HEK293 (cell line): ENCODE results near the gene SMKR1.

Experiments used
- CTCF ChIA-PET: fragments of 350-600 bp; formaldehyde crosslinking; extraction: SDS; loops from one replicate; lab custom pipeline; 2021; ENCODE audit warnings: antibody characterized with exemption; lab: Yijun Ruan, JAX
- POLR2A ChIA-PET: fragments of 300-600 bp; formaldehyde crosslinking; extraction: SDS; loops from one replicate; lab custom pipeline; 2020; ENCODE audit warnings: antibody characterized with exemption, inconsistent platforms; lab: Yijun Ruan, JAX
- H3K27ac ChIP-seq: fragments of 200-500 bp; sonication (Bioruptor generic); 2 replicates; pipeline ENCODE4 v1.5.1; 2014; ENCODE audit warnings: low read depth, low read length, control low read depth, inconsistent platforms; ENCODE audit errors: extremely low read depth
- H3K36me3 ChIP-seq, 2 experiments: fragments of 200-500 bp in 1 of 2; sonication (Bioruptor generic) in 1 of 2; 1 replicate in 1 of 2; 2 replicates in 1 of 2; pipeline ENCODE4 v1.5.1; 2014 to 2017; ENCODE audit warnings: inconsistent platforms in 2 of 2, low read length in 2 of 2; ENCODE audit not compliant: control insufficient read depth in 2 of 2, insufficient read depth in 1 of 2
- H3K4me1 ChIP-seq: fragments of 200-500 bp; sonication (Bioruptor generic); 2 replicates; pipeline ENCODE4 v1.5.1; 2014; ENCODE audit warnings: mild to moderate bottlenecking, low read length, inconsistent platforms; ENCODE audit not compliant: control insufficient read depth, insufficient read depth
- H3K4me3 ChIP-seq: 2 replicates; pipeline ENCODE4 v1.5.1; 2011; ENCODE audit warnings: low read depth, mild to moderate bottlenecking, control low read depth, low read length, moderate library complexity
- H3K9me3 ChIP-seq: fragments of 200-500 bp; sonication (Bioruptor generic); 2 replicates; pipeline ENCODE4 v1.5.1; 2014; ENCODE audit warnings: low read depth, low read length, inconsistent platforms; ENCODE audit not compliant: control insufficient read depth, insufficient read depth
- BCL6B ChIP-seq: fragments of 450-650 bp; formaldehyde crosslinking; IDR thresholded peaks from 2 replicates; pipeline ENCODE4 v1.5.1; 2017; ENCODE audit warnings: missing biosample characterization, missing genetic modification characterization
- OVOL3 ChIP-seq: fragments of 450-650 bp; formaldehyde crosslinking; IDR thresholded peaks from 2 replicates; pipeline ENCODE4 v1.5.1; 2016; ENCODE audit warnings: missing biosample characterization, missing genetic modification characterization
- SALL2 ChIP-seq: fragments of 450-650 bp; formaldehyde crosslinking; IDR thresholded peaks from 2 replicates; pipeline ENCODE4 v1.5.0; 2017; ENCODE audit warnings: missing biosample characterization, mild to moderate bottlenecking, missing genetic modification characterization, borderline replicate concordance
- SCRT1 ChIP-seq: fragments of 450-650 bp; formaldehyde crosslinking; IDR thresholded peaks from 2 replicates; pipeline ENCODE4 v1.5.1; 2016; ENCODE audit warnings: missing biosample characterization, missing genetic modification characterization, borderline replicate concordance
- ZBTB1 ChIP-seq: fragments of 450-650 bp; formaldehyde crosslinking; IDR thresholded peaks from 2 replicates; pipeline ENCODE4 v1.5.1; 2016; ENCODE audit warnings: missing biosample characterization, missing genetic modification characterization
- ZNF184 ChIP-seq: fragments of 450-650 bp; IDR thresholded peaks from 2 replicates; pipeline ENCODE4 v1.5.1; 2018; ENCODE audit warnings: missing biosample characterization, mild to moderate bottlenecking, missing genetic modification characterization
- ZNF211 ChIP-seq: fragments of 450-650 bp; formaldehyde crosslinking; IDR thresholded peaks from 2 replicates; pipeline ENCODE4 v1.5.1; 2016; ENCODE audit warnings: low read depth, missing biosample characterization, missing genetic modification characterization
- ZNF266 ChIP-seq: fragments of 450-650 bp; formaldehyde crosslinking; IDR thresholded peaks from 2 replicates; pipeline ENCODE4 v1.5.1; 2016; ENCODE audit warnings: missing biosample characterization, missing genetic modification characterization, low read depth
- ZNF391 ChIP-seq: fragments of 450-650 bp; formaldehyde crosslinking; IDR thresholded peaks from 2 replicates; pipeline ENCODE4 v1.5.1; 2016; ENCODE audit warnings: low read depth, missing biosample characterization, missing genetic modification characterization, borderline replicate concordance
- ZNF548 ChIP-seq: fragments of 450-650 bp; formaldehyde crosslinking; IDR thresholded peaks from 2 replicates; pipeline ENCODE4 v1.5.1; 2016; ENCODE audit warnings: missing biosample characterization, missing genetic modification characterization
- ZNF600 ChIP-seq: fragments of 450-650 bp; formaldehyde crosslinking; IDR thresholded peaks from 2 replicates; pipeline ENCODE4 v1.5.1; 2016; ENCODE audit warnings: missing biosample characterization, missing genetic modification characterization
- ZNF624 ChIP-seq: fragments of 450-650 bp; formaldehyde crosslinking; IDR thresholded peaks from 2 replicates; pipeline ENCODE4 v1.5.1; 2017; ENCODE audit warnings: missing biosample characterization, missing genetic modification characterization
- ZNF843 ChIP-seq: fragments of 450-650 bp; formaldehyde crosslinking; IDR thresholded peaks from 2 replicates; pipeline ENCODE4 v1.5.1; 2016; ENCODE audit warnings: missing biosample characterization, missing genetic modification characterization
- ZSCAN23 ChIP-seq: fragments of 450-650 bp; formaldehyde crosslinking; IDR thresholded peaks from 2 replicates; pipeline ENCODE4 v1.5.1; 2016; ENCODE audit warnings: missing biosample characterization, missing genetic modification characterization
- TF ChIP-seq, protein P1 (sequence below): fragments of 450-650 bp; formaldehyde crosslinking; IDR thresholded peaks from 2 replicates; pipeline ENCODE4 v1.5.1; 2016; ENCODE audit warnings: missing biosample characterization, missing genetic modification characterization, low read depth
- TF ChIP-seq, protein P2 (sequence below): fragments of 450-650 bp; formaldehyde crosslinking; IDR thresholded peaks from 2 replicates; pipeline ENCODE4 v1.5.1; 2016; ENCODE audit warnings: missing biosample characterization, missing genetic modification characterization
- TF ChIP-seq, protein P3 (sequence below): fragments of 450-650 bp; formaldehyde crosslinking; IDR thresholded peaks from 2 replicates; pipeline ENCODE4 v1.5.1; 2016; ENCODE audit warnings: missing biosample characterization, missing genetic modification characterization
- TF ChIP-seq, protein P4 (sequence below): fragments of 450-650 bp; formaldehyde crosslinking; IDR thresholded peaks from 2 replicates; pipeline ENCODE4 v1.5.1; 2016; ENCODE audit warnings: missing biosample characterization, missing genetic modification characterization
- TF ChIP-seq, protein P5 (sequence below): fragments of 450-650 bp; formaldehyde crosslinking; IDR thresholded peaks from 2 replicates; pipeline ENCODE4 v1.5.1; 2016; ENCODE audit warnings: missing biosample characterization, missing genetic modification characterization
- TF ChIP-seq, protein P6 (sequence below): fragments of 450-650 bp; formaldehyde crosslinking; IDR thresholded peaks from 2 replicates; pipeline ENCODE4 v1.5.1; 2016; ENCODE audit warnings: missing biosample characterization, missing genetic modification characterization
- TF ChIP-seq, protein P7 (sequence below): fragments of 450-650 bp; formaldehyde crosslinking; IDR thresholded peaks from 2 replicates; pipeline ENCODE4 v1.5.1; 2016; ENCODE audit warnings: missing biosample characterization, missing genetic modification characterization

SMKR1 gene

DNA sequence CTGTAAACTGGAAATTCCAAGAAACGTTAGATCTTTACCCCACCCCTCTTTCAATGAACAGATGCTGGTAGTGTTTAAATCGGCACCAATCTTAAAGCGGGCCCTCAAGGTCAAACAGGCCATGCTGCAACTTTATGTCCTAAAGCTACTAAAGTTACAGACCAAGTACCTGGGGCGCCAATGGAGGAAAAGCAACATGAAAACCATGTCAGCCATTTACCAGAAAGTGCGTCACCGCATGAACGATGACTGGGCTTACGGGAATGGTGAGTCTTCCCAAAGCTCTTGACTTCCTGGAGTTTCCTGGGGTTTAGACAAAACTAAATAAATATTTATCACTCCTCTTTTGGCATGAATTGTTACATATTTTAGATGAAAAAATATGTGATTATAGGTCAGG, 19.6 kb upstream of the SMKR1 start:
- no peak overlapping the region for H3K27ac ChIP-seq
- H3K36me3 ChIP-seq, result peaks cover 8 to 10% of the 10 kb centered on the region in 2 experiments; a peak in 2 of 3 replicates
- no peaks in the 10 kb centered on the region for H3K9me3 ChIP-seq
- CTCF ChIA-PET, result interaction anchor here (0.8 kb wide), 2 partner anchors 115 to 140 kb away, joined by 4 to 5 read pairs; no protein-coding TSS in a partner anchor
- H3K4me3 ChIP-seq, result no peak overlapping the region
- TF ChIP-seq, protein P1, sequence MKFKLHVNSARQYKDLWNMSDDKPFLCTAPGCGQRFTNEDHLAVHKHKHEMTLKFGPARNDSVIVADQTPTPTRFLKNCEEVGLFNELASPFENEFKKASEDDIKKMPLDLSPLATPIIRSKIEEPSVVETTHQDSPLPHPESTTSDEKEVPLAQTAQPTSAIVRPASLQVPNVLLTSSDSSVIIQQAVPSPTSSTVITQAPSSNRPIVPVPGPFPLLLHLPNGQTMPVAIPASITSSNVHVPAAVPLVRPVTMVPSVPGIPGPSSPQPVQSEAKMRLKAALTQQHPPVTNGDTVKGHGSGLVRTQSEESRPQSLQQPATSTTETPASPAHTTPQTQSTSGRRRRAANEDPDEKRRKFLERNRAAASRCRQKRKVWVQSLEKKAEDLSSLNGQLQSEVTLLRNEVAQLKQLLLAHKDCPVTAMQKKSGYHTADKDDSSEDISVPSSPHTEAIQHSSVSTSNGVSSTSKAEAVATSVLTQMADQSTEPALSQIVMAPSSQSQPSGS (tag by site-specific recombination), result no peak
- TF ChIP-seq ZNF624 (tag by site-specific recombination) (no peak), ZNF391 (tag by site-specific recombination) (no peak), ZNF843 (tag by site-specific recombination) (no peak), OVOL3 (tag by site-specific recombination) (no peak), ZNF266 (tag by site-specific recombination) (no peak), ZNF548 (tag by site-specific recombination) (no peak), ZNF211 (tag by site-specific recombination) (no peak), ZSCAN23 (tag by site-specific recombination) (no peak), ZNF600 (tag by site-specific recombination) (no peak)
- TF ChIP-seq, protein P2, sequence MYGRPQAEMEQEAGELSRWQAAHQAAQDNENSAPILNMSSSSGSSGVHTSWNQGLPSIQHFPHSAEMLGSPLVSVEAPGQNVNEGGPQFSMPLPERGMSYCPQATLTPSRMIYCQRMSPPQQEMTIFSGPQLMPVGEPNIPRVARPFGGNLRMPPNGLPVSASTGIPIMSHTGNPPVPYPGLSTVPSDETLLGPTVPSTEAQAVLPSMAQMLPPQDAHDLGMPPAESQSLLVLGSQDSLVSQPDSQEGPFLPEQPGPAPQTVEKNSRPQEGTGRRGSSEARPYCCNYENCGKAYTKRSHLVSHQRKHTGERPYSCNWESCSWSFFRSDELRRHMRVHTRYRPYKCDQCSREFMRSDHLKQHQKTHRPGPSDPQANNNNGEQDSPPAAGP, result no peak
- TF ChIP-seq, protein P3, sequence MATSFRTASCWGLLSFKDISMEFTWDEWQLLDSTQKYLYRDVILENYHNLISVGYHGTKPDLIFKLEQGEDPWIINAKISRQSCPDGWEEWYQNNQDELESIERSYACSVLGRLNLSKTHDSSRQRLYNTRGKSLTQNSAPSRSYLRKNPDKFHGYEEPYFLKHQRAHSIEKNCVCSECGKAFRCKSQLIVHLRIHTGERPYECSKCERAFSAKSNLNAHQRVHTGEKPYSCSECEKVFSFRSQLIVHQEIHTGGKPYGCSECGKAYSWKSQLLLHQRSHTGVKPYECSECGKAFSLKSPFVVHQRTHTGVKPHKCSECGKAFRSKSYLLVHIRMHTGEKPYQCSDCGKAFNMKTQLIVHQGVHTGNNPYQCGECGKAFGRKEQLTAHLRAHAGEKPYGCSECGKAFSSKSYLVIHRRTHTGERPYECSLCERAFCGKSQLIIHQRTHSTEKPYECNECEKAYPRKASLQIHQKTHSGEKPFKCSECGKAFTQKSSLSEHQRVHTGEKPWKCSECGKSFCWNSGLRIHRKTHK (tag by site-specific recombination), result no peak
- TF ChIP-seq, protein P4, sequence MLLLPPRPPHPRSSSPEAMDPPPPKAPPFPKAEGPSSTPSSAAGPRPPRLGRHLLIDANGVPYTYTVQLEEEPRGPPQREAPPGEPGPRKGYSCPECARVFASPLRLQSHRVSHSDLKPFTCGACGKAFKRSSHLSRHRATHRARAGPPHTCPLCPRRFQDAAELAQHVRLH, result no peak
- H3K4me1 ChIP-seq, result no peaks in the 10 kb centered on the region
- POLR2A ChIA-PET, result no interaction called here

- H3K27ac ChIP-seq, result no peak overlapping the region
- CTCF ChIA-PET, result interaction anchor here (0.6 kb wide), 2 partner anchors 81 to 399 kb away, joined by 3 to 4 read pairs; no protein-coding TSS in a partner anchor
- peaks cover 0 to 4% of the 10 kb centered on the region in 2 experiments; a peak in 1 of 3 replicates for H3K36me3 ChIP-seq
- no peak overlapping the region for H3K4me3 ChIP-seq
- POLR2A ChIA-PET, result no interaction called here
- no peaks in the 10 kb centered on the region for H3K4me1 ChIP-seq
- H3K9me3 ChIP-seq, result no peaks in the 10 kb centered on the region
- TF ChIP-seq, protein P5, sequence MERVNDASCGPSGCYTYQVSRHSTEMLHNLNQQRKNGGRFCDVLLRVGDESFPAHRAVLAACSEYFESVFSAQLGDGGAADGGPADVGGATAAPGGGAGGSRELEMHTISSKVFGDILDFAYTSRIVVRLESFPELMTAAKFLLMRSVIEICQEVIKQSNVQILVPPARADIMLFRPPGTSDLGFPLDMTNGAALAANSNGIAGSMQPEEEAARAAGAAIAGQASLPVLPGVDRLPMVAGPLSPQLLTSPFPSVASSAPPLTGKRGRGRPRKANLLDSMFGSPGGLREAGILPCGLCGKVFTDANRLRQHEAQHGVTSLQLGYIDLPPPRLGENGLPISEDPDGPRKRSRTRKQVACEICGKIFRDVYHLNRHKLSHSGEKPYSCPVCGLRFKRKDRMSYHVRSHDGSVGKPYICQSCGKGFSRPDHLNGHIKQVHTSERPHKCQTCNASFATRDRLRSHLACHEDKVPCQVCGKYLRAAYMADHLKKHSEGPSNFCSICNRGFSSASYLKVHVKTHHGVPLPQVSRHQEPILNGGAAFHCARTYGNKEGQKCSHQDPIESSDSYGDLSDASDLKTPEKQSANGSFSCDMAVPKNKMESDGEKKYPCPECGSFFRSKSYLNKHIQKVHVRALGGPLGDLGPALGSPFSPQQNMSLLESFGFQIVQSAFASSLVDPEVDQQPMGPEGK, result no peak
- TF ChIP-seq, protein P6, sequence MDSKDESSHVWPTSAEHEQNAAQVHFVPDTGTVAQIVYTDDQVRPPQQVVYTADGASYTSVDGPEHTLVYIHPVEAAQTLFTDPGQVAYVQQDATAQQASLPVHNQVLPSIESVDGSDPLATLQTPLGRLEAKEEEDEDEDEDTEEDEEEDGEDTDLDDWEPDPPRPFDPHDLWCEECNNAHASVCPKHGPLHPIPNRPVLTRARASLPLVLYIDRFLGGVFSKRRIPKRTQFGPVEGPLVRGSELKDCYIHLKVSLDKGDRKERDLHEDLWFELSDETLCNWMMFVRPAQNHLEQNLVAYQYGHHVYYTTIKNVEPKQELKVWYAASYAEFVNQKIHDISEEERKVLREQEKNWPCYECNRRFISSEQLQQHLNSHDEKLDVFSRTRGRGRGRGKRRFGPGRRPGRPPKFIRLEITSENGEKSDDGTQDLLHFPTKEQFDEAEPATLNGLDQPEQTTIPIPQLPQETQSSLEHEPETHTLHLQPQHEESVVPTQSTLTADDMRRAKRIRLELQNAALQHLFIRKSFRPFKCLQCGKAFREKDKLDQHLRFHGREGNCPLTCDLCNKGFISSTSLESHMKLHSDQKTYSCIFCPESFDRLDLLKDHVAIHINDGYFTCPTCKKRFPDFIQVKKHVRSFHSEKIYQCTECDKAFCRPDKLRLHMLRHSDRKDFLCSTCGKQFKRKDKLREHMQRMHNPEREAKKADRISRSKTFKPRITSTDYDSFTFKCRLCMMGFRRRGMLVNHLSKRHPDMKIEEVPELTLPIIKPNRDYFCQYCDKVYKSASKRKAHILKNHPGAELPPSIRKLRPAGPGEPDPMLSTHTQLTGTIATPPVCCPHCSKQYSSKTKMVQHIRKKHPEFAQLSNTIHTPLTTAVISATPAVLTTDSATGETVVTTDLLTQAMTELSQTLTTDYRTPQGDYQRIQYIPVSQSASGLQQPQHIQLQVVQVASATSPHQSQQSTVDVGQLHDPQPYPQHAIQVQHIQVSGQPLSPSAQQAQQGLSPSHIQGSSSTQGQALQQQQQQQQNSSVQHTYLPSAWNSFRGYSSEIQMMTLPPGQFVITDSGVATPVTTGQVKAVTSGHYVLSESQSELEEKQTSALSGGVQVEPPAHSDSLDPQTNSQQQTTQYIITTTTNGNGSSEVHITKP, result no peak
- TF ChIP-seq, protein P7, sequence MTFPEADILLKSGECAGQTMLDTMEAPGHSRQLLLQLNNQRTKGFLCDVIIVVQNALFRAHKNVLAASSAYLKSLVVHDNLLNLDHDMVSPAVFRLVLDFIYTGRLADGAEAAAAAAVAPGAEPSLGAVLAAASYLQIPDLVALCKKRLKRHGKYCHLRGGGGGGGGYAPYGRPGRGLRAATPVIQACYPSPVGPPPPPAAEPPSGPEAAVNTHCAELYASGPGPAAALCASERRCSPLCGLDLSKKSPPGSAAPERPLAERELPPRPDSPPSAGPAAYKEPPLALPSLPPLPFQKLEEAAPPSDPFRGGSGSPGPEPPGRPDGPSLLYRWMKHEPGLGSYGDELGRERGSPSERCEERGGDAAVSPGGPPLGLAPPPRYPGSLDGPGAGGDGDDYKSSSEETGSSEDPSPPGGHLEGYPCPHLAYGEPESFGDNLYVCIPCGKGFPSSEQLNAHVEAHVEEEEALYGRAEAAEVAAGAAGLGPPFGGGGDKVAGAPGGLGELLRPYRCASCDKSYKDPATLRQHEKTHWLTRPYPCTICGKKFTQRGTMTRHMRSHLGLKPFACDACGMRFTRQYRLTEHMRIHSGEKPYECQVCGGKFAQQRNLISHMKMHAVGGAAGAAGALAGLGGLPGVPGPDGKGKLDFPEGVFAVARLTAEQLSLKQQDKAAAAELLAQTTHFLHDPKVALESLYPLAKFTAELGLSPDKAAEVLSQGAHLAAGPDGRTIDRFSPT (tag by site-specific recombination), result no peak
- no peak for TF ChIP-seq SALL2 (tag by site-specific recombination)
- no peak for TF ChIP-seq ZBTB1
- no peak for TF ChIP-seq BCL6B (tag by site-specific recombination)
- no peak for TF ChIP-seq ZNF184 (tag by site-specific recombination)
- TF ChIP-seq SCRT1 (tag by site-specific recombination), result no peak
Observed at GRCh38 chr7:129489491-129489890, 12.8 kb upstream of the SMKR1 start.
